Parathyroid adenoma (tissue), 2 donors: ENCODE measurements around the gene HOXA13.

ENCODE experiments used
- H2AFZ ChIP-seq: fragments of 300-600 bp; sonication (generic); one replicate; pipeline ENCODE4 v1.7.0; 2017; ENCODE audit warnings: antibody characterized with exemption, mild to moderate bottlenecking
- H3K27ac ChIP-seq: fragments of 300-600 bp; sonication (generic); one replicate; pipeline ENCODE4 v1.7.0; 2017
- H3K27me3 ChIP-seq: fragments of 300-600 bp; sonication (generic); one replicate; pipeline ENCODE4 v1.7.0; 2017; ENCODE audit warnings: low read length; ENCODE audit not compliant: control insufficient read depth, insufficient read depth
- H3K36me3 ChIP-seq: fragments of 300-600 bp; sonication (generic); one replicate; pipeline ENCODE4 v1.7.0; 2017; ENCODE audit warnings: low read length; ENCODE audit not compliant: control insufficient read depth, insufficient read depth
- H3K4me1 ChIP-seq: fragments of 300-600 bp; sonication (generic); one replicate; pipeline ENCODE4 v1.7.0; 2017; ENCODE audit warnings: control low read depth
- H3K4me2 ChIP-seq: fragments of 300-600 bp; sonication (generic); one replicate; pipeline ENCODE4 v1.7.0; 2017; ENCODE audit warnings: low read length
- H3K4me3 ChIP-seq: fragments of 300-600 bp; sonication (generic); one replicate; pipeline ENCODE4 v1.7.0; 2017; ENCODE audit warnings: low read depth, low read length
- H3K79me2 ChIP-seq: fragments of 300-600 bp; sonication (generic); one replicate; pipeline ENCODE4 v1.7.0; 2017; ENCODE audit warnings: control low read depth
- H3K9ac ChIP-seq: fragments of 300-600 bp; sonication (generic); one replicate; pipeline ENCODE4 v1.7.0; 2017; ENCODE audit warnings: mild to moderate bottlenecking
- H3K9me3 ChIP-seq: fragments of 300-600 bp; sonication (generic); one replicate; pipeline ENCODE4 v1.7.0; 2017; ENCODE audit warnings: low read length; ENCODE audit not compliant: control insufficient read depth
- TF ChIP-seq, protein P1 (sequence below): fragments of 300-600 bp; sonication (generic); IDR thresholded peaks from one replicate; pipeline ENCODE4 v1.7.0; 2017; ENCODE audit warnings: antibody characterized with exemption, mild to moderate bottlenecking
- donor health status: primary hyperparathyroidism.

The HOXA13 gene

DNA sequence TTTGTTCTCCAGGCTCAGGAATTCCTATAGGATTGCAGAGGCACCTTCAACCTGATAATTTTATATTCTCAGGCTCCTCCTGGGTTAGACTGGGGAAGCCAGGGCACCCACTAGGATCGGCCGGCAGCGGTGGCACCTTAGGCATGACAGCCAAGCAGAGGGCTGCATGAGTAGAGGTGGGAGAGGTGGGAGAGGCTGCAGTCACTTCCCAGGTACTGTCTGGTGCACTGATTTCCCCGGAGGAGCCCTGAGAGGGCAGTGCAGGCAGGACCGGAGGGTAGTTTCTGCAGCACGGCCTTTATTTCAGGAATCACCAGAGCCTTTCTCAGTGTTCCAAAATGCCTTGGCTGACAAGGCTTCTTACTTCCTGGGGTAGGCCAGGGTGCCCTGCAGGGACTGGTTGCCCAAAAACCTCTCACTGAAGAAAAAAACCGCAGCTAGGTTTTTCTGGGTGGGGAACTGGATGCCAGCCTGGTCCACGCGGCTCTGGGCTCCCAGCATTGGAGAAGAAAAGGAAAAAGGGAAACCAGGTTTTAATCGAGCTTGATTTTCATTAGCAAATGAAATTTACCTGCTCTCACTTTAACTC, 3.6 kb upstream of the HOXA13 start:
- no peak overlapping the region for H3K9ac ChIP-seq
- no peak overlapping the region for H3K27ac ChIP-seq
- H3K4me1 ChIP-seq: no peaks in the 10 kb centered on the region
- H3K4me2 ChIP-seq: no peak overlapping the region
- H2AFZ ChIP-seq: no peak overlapping the region
- TF ChIP-seq, protein P1, sequence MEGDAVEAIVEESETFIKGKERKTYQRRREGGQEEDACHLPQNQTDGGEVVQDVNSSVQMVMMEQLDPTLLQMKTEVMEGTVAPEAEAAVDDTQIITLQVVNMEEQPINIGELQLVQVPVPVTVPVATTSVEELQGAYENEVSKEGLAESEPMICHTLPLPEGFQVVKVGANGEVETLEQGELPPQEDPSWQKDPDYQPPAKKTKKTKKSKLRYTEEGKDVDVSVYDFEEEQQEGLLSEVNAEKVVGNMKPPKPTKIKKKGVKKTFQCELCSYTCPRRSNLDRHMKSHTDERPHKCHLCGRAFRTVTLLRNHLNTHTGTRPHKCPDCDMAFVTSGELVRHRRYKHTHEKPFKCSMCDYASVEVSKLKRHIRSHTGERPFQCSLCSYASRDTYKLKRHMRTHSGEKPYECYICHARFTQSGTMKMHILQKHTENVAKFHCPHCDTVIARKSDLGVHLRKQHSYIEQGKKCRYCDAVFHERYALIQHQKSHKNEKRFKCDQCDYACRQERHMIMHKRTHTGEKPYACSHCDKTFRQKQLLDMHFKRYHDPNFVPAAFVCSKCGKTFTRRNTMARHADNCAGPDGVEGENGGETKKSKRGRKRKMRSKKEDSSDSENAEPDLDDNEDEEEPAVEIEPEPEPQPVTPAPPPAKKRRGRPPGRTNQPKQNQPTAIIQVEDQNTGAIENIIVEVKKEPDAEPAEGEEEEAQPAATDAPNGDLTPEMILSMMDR: no peak
- no peaks in the 10 kb centered on the region for H3K36me3 ChIP-seq
- H3K9me3 ChIP-seq: no peaks in the 10 kb centered on the region
- H3K79me2 ChIP-seq: no peaks in the 10 kb centered on the region
- H3K27me3 ChIP-seq: peaks cover 23% of the 10 kb centered on the region
- no peak overlapping the region for H3K4me3 ChIP-seq

GRCh38 chr7:27202862-27203134, 2.9 kb upstream of the HOXA13 start:
- no peak overlapping the region for H2AFZ ChIP-seq
- TF ChIP-seq, protein P1: no peak
- no peaks in the 10 kb centered on the region for H3K36me3 ChIP-seq
- no peaks in the 10 kb centered on the region for H3K4me1 ChIP-seq
- H3K79me2 ChIP-seq: no peaks in the 10 kb centered on the region
- H3K27me3 ChIP-seq: peaks cover 26% of the 10 kb centered on the region
- no peak overlapping the region for H3K9ac ChIP-seq
- H3K9me3 ChIP-seq: no peaks in the 10 kb centered on the region
- H3K4me2 ChIP-seq: no peak overlapping the region
- H3K27ac ChIP-seq: no peak overlapping the region
- no peak overlapping the region for H3K4me3 ChIP-seq

DNA sequence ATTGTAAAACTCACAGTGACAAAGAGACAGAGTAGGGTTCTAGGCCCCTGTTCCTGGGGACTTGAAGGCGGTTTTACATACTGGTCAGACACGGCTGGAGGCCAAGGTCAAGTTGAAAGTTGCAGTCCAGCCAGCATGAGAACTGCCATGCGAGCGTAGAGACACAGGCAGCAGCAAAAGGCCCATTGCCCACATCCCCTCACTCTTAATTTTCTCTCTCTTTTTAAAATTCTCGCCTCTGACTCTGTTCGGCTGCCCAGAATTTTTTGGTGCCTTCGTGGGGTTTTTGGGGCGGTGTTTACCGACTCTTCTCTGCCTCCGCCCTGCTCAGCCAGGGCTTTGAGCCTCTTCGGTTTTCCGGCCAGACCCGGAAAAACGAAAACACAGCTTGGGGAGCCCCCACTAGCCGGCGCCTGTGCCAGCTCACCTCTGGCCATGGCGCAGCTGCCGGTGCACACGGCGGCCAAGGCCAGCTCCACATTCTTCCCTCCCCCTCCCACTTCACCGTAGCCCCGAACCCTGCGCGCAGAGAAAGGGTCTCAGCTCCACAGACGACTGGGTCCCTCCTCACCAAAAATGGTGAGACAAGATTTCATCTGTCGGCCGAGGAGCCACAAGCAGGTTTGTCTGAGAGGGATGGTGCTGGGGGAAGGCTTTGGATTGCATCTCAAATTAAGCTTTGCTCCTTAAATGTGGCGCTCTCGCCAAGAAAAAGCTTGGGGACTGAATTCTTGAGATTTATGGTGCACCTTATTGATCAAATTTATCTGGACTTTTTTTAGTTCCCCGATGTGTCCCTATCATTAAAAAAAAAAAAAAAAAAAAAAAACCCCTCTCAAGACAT, 2.3 kb upstream of the HOXA13 start:
- no peak overlapping the region for H3K27ac ChIP-seq
- H3K36me3 ChIP-seq: no peaks in the 10 kb centered on the region
- H2AFZ ChIP-seq: no peak overlapping the region
- H3K9ac ChIP-seq: no peak overlapping the region
- no peaks in the 10 kb centered on the region for H3K79me2 ChIP-seq
- H3K4me2 ChIP-seq: no peak overlapping the region
- no peaks in the 10 kb centered on the region for H3K9me3 ChIP-seq
- no peak overlapping the region for H3K4me3 ChIP-seq
- no peaks in the 10 kb centered on the region for H3K4me1 ChIP-seq
- TF ChIP-seq, protein P1: no peak
- H3K27me3 ChIP-seq: peaks cover 26% of the 10 kb centered on the region

- Histone ChIP-seq H3K27ac (no peak overlapping the region), H3K4me2 (no peak overlapping the region), H3K79me2 (no peaks in the 10 kb centered on the region), H3K27me3 (peaks cover 25% of the 10 kb centered on the region), H3K4me3 (no peak overlapping the region), H3K4me1 (no peaks in the 10 kb centered on the region), H3K36me3 (no peaks in the 10 kb centered on the region), H3K9me3 (no peaks in the 10 kb centered on the region), H3K9ac (no peak overlapping the region), H2AFZ (no peak overlapping the region)
- TF ChIP-seq, protein P1: no peak
Measured at GRCh38 chr7:27201580-27202017, 1.7 kb upstream of the HOXA13 start.
